A673 (cell line): ENCODE data around the gene SNX10. TPM values are rescaled to one million over a fixed set of nuclear protein-coding genes. Genes with fewer than 3 reads are reported as not detected.
A peak's percentile ranks its signal among the peaks of the same experiment; 100 is the strongest.
"Not testable (repeated sequence)": the region's sequence is repeated elsewhere in the genome, so short reads cannot be mapped to it uniquely, and the experiment has no call there.

Source experiments
- Bru-seq: library from RNA; stranded (reverse); fragments of 400-500 nt; gene quantifications from one replicate; lab custom pipeline; 2021; lab: Mats Ljungman, UMichigan
- BruChase-seq, 2 experiments: library from RNA; stranded (reverse); fragments of 400-500 nt; gene quantifications; one replicate each; lab custom pipeline; 2021; lab: Mats Ljungman, UMichigan
- BruUV-seq: library from RNA; stranded (reverse); fragments of 400-500 nt; replicated peaks from 2 replicates; lab custom pipeline; 2021; lab: Mats Ljungman, UMichigan
- CTCF ChIA-PET: fragments of 300-600 bp; sonication (Branson Sonifier 250); formaldehyde crosslinking; loops from one replicate; lab custom pipeline; 2022; ENCODE audit warnings: antibody characterized with exemption; lab: Charles Lee
- POLR2A ChIA-PET: fragments of 300-600 bp; sonication (Branson Sonifier 250); formaldehyde crosslinking; loops from one replicate; lab custom pipeline; 2022; ENCODE audit warnings: antibody characterized with exemption; ENCODE audit not compliant: low non-redundant PET; lab: Charles Lee
- DNase-seq: peaks from one replicate; pipeline ENCODE4 v3.0.0-alpha.2; 2015; ENCODE audit warnings: low spot score
- H3K27ac ChIP-seq: fragments of 200-600 bp; sonication (generic); 2 replicates; pipeline ENCODE4 v1.5.1; 2016; ENCODE audit warnings: mixed run types, low read depth, mild to moderate bottlenecking, mixed read lengths, antibody characterized with exemption, low read length; ENCODE audit not compliant: poor library complexity, severe bottlenecking
- H3K27me3 ChIP-seq: fragments of 200-600 bp; sonication (generic); replicated peaks from 2 replicates; pipeline ENCODE4 v1.6.1; 2017; ENCODE audit warnings: mixed run types, low read depth, mild to moderate bottlenecking, mixed read lengths, antibody characterized with exemption, low read length; ENCODE audit not compliant: insufficient read depth, poor library complexity
- H3K36me3 ChIP-seq: fragments of 200-600 bp; sonication (generic); 2 replicates; pipeline ENCODE4 v1.6.1; 2016; ENCODE audit warnings: mixed run types, mild to moderate bottlenecking, mixed read lengths, antibody characterized with exemption, low read length; ENCODE audit not compliant: insufficient read depth, poor library complexity, severe bottlenecking
- H3K4me1 ChIP-seq: fragments of 200-600 bp; sonication (generic); 2 replicates; pipeline ENCODE4 v1.6.1; 2017; ENCODE audit warnings: mixed run types, mild to moderate bottlenecking, mixed read lengths, antibody characterized with exemption, low read length; ENCODE audit not compliant: insufficient read depth, poor library complexity, severe bottlenecking
- H3K4me3 ChIP-seq: fragments of 200-600 bp; sonication (generic); 2 replicates; pipeline ENCODE4 v1.5.1; 2016; ENCODE audit warnings: low read depth, mixed run types, mild to moderate bottlenecking, mixed read lengths, low read length; ENCODE audit not compliant: poor library complexity, severe bottlenecking
- H3K9me3 ChIP-seq: fragments of 200-600 bp; sonication (generic); 2 replicates; pipeline ENCODE4 v1.6.1; 2016; ENCODE audit warnings: mixed run types, low read depth, mild to moderate bottlenecking, mixed read lengths, antibody characterized with exemption, low read length; ENCODE audit not compliant: poor library complexity, severe bottlenecking
- EZH2 ChIP-seq: fragments of 200-600 bp; sonication (generic); IDR thresholded peaks from 2 replicates; pipeline ENCODE4 v1.6.1; 2017; ENCODE audit warnings: borderline replicate concordance, low read depth, mild to moderate bottlenecking, mixed read lengths, antibody characterized with exemption, low read length; ENCODE audit not compliant: poor library complexity, severe bottlenecking
- intact Hi-C: fragments of 100-400 bp; cut with micrococcal nuclease; formaldehyde crosslinking; loops from one replicate; pipeline ENCODE4 v1.10.0; 2022; ENCODE audit not compliant: unreplicated experiment
- long read RNA-seq: library from polyadenylated mRNA; stranded (forward); transcript quantifications from one replicate; pipeline ENCODE4 v2.0.0, GENCODE V29; 2022
- total RNA-seq: library from RNA; stranded (reverse); gene quantifications from 2 replicates; pipeline ENCODE4 v1.2.3, GENCODE V29; 2021
- TF ChIP-seq, protein P1 (sequence below): fragments of 300-800, 200-600 bp; sonication (generic); conservative IDR thresholded peaks from 2 replicates; pipeline ENCODE4 v1.5.1; 2017; ENCODE audit warnings: low read depth, mild to moderate bottlenecking, antibody characterized with exemption, low read length, moderate library complexity, mixed read lengths

SNX10 gene, protein sequence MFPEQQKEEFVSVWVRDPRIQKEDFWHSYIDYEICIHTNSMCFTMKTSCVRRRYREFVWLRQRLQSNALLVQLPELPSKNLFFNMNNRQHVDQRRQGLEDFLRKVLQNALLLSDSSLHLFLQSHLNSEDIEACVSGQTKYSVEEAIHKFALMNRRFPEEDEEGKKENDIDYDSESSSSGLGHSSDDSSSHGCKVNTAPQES
- 0.70 and 1.1 TPM in 2 replicates for total RNA-seq
- percentile 25 among the genes with signal in this experiment for Bru-seq, nascent RNA
- BruChase-seq, experiment 1, labeled RNA remaining after a 2-hour chase: percentile 20 among the genes with signal in this experiment
- percentile 26 among the genes with signal in this experiment for BruChase-seq, experiment 2, labeled RNA remaining after a 6-hour chase
- long read RNA-seq, partial matches to known transcripts: 0 of 2 reads
- long read RNA-seq, other reads (novel, unspliced or antisense): 0 of 2 reads

DNA sequence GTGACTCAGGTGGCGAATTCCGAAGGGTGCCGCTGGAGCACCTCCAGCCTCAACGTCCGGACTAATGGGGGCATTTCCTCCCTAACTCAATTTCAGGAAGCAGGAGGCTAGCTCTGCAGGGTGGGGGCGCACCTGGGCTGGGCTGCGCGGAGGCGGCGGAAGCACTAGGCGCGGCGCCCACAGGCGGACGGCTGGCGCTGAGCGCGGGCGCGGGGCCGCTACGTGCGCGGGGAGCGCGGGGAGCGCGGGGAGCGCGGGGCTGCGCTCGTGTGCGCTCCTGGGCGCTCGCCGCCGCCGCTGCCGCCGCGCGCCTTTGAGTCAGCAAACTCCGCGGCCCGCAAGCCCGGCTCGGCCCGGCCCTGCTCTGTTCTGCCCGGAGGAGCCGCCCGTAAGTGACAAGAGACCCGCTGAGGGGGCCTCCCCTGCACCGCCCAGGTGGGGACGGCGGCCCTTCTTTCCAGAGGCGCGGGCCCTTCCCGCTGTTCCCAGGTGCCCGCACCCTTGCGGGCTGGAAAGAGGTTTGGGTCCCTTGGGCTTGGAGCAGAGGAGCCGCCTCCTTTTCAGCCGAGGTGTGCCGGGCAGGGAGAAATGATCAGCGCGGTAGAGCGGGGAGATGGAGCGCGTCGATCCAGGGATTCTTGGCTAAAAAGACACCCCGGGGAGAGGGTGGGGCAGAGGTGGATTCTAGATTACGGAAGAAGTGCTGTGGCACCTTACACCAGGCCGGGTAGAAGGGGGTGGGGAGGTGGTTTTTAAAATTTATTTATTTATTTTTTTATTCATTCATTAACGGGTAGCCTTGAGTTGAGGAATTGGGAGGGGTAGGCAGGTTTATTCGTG, at the start of gene SNX10:
TSS of gene SNX10 (plus strand) at position 164 of the 840 bp plus-strand sequence. CDS start 54,581 bp downstream, outside the sequence.
- Histone ChIP-seq H3K4me1 (no peaks in the 10 kb centered on the region), H3K4me3 (peak within 1 kb of the TSS; percentile 43), H3K27ac (no peak within 1 kb of the TSS), H3K9me3 (no peaks in the 10 kb centered on the region), H3K27me3 (peaks cover 3% of the 10 kb centered on the region), H3K36me3 (no peaks in the 10 kb centered on the region)
- no TSS peak for BruUV-seq
- intact Hi-C loops: no loop called here
- DNase-seq: peak; percentile 45
- ChIA-PET CTCF (no interaction called here), POLR2A (no interaction called here)
- TF ChIP-seq EZH2: no peak
- TF ChIP-seq, protein P1, sequence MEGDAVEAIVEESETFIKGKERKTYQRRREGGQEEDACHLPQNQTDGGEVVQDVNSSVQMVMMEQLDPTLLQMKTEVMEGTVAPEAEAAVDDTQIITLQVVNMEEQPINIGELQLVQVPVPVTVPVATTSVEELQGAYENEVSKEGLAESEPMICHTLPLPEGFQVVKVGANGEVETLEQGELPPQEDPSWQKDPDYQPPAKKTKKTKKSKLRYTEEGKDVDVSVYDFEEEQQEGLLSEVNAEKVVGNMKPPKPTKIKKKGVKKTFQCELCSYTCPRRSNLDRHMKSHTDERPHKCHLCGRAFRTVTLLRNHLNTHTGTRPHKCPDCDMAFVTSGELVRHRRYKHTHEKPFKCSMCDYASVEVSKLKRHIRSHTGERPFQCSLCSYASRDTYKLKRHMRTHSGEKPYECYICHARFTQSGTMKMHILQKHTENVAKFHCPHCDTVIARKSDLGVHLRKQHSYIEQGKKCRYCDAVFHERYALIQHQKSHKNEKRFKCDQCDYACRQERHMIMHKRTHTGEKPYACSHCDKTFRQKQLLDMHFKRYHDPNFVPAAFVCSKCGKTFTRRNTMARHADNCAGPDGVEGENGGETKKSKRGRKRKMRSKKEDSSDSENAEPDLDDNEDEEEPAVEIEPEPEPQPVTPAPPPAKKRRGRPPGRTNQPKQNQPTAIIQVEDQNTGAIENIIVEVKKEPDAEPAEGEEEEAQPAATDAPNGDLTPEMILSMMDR: peak; percentile 31; the same call in 1 of the 2 replicates

DNA sequence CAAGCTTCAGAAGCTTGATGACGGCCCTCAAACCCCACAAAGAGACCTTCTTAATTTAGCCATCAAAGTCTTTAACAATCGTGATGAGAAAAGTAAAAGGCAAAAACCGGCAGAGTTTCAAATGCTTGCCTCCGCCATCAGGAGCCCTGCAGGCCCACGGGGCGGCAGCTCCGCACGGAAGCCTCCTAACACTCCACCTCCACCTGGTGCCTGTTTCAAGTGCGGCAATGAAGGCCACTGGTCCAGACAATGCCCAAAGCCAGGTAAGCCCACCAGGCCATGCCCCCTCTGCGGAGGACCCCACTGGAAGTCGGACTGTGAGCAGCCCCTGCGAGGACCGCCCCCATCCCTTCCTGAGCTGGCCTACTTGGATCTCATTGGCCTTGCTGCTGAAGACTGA, 46.5 kb upstream of the SNX10 start:
- CTCF ChIA-PET: no interaction called here
- H3K36me3 ChIP-seq: no peaks in the 10 kb centered on the region
- no TSS peak for BruUV-seq
- no peaks in the 10 kb centered on the region for H3K9me3 ChIP-seq
- intact Hi-C loops: no loop called here
- H3K27me3 ChIP-seq: no peaks in the 10 kb centered on the region
- H3K4me3 ChIP-seq: no peak overlapping the region
- DNase-seq: no peak
- TF ChIP-seq, protein P1: no peak
- TF ChIP-seq EZH2: no peak
- H3K4me1 ChIP-seq: no peaks in the 10 kb centered on the region
- H3K27ac ChIP-seq: no peak overlapping the region
- POLR2A ChIA-PET: no interaction called here

DNA sequence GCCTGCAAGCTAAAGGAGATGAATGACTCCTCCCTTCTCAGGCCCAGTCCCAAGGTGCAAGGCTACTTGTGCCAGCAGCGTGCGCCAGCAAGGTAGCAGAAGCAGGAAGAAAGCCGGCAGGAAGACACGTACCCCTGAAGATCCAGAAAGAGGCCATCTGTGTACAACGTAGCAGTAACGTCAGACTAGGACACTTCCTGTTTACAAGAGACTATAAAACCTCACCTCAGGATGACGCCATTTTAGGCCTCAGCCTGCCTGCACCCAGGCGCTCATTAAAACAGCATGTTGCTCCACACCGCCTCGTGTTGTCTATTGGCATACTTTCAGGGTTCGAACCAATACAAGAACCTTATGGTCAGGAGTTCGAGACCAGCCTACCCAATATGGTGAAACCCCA, 41.4 kb upstream of the SNX10 start:
- TF ChIP-seq, protein P1: no peak
- no peak for TF ChIP-seq EZH2
- ChIA-PET POLR2A (no interaction called here), CTCF (no interaction called here)
- no peaks in the 10 kb centered on the region for H3K27me3 ChIP-seq
- no peaks in the 10 kb centered on the region for H3K9me3 ChIP-seq
- no peaks in the 10 kb centered on the region for H3K4me1 ChIP-seq
- DNase-seq: no peak
- BruUV-seq: no TSS peak
- intact Hi-C loops: no loop called here
- H3K4me3 ChIP-seq: no peak overlapping the region
- no peak overlapping the region for H3K27ac ChIP-seq
- H3K36me3 ChIP-seq: no peaks in the 10 kb centered on the region

DNA sequence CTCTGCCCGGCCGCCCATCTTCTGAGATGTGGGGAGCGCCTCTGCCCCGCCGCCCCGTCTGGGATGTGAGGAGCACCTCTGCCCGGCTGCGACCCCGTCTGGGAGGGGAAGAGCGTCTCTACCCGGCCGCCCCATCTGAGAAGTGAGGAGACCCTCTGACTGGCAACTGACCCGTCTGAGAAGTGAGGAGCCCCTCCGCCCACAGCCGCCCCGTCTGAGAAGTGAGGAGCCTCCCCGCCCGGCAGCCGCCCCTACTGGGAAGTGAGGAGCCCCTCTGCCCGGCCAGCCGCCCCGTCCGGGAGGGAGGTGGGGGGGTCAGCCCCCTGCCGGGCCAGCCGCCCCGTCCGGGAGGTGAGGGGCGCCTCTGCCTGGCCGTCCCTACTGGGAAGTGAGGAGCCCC, 29.8 kb upstream of the SNX10 start:
- intact Hi-C loops, DNase-seq, H3K36me3 ChIP-seq, H3K4me3 ChIP-seq, H3K27me3 ChIP-seq, H3K4me1 ChIP-seq, CTCF ChIA-PET, H3K9me3 ChIP-seq, H3K27ac ChIP-seq, BruUV-seq, POLR2A ChIA-PET: not testable (repeated sequence)
